GM18519 (cell line): ENCODE measurements around the gene C13orf46.

Experiments used
- ATAC-seq: cut with Tn5 transposase; IDR thresholded peaks from one replicate; pipeline ENCODE4 v1.9.1; 2021; ENCODE audit warnings: mild to moderate bottlenecking, moderate library complexity; ENCODE audit not compliant: unreplicated experiment, low FRiP score

C13orf46 gene

DNA sequence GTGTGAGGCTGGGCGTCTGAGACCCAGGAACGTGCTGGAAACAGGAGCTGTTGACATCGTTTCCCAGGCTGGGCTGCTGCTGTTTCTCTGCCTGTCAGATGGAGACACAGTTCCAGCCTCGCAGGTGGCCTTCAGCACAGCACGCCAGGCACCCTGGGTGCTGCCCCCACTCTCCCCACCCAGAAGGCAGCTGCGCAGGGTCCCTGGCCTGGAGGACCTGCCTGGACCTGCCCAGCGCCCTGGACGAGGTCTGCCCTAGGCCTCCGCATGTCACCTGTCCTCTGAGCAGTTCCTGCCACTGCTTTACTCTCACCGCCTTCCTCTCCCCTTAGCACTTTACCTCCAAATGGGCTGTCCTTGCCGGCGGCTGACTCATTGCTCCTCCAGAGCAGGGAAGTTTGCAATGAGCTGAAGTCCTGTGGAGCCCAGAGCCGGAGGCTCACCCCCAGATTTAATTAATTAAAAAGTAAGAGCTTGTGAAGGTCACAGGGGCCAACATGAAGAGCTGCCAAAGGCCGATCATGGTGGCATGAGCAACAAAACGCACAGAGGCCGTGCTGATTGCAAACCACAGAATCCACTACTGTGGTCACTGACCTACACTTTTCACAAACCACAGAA is 32.2 kb downstream of the C13orf46 start:
- no peak for ATAC-seq

GRCh38 chr13:113939944-113940297 is 34.0 kb downstream of the C13orf46 start:
- no peak for ATAC-seq

- ATAC-seq: no peak
Measured at GRCh38 chr13:113939129-113939943, 34.5 kb downstream of the C13orf46 start.

GRCh38 chr13:113938716-113939115 is 35.2 kb downstream of the C13orf46 start:
- ATAC-seq: no peak

DNA sequence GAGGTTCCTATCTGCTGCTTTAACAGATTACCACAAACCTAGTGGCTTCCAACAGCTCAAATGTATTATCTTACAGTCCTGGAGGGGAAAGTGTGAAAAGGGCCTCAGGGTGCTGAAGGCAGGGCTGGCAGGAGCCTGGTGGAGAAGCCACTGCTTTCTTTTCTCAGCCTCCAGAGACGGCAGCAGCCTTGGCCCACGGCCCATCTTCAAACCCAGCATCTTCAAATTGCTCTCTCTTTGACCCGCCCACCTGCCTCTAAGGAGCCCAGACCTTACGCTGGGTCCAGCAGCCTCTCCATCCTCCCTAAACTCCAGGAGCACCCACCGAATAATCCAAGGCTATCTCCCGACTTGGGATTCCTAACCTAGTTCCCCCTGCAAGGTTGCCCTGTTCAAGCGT is 35.6 kb downstream of the C13orf46 start:
- no peak for ATAC-seq

GRCh38 chr13:113937527-113938180 is 36.2 kb downstream of the C13orf46 start:
- no peak for ATAC-seq

GRCh38 chr13:113937073-113937472 is 36.8 kb downstream of the C13orf46 start:
- ATAC-seq: no peak

DNA sequence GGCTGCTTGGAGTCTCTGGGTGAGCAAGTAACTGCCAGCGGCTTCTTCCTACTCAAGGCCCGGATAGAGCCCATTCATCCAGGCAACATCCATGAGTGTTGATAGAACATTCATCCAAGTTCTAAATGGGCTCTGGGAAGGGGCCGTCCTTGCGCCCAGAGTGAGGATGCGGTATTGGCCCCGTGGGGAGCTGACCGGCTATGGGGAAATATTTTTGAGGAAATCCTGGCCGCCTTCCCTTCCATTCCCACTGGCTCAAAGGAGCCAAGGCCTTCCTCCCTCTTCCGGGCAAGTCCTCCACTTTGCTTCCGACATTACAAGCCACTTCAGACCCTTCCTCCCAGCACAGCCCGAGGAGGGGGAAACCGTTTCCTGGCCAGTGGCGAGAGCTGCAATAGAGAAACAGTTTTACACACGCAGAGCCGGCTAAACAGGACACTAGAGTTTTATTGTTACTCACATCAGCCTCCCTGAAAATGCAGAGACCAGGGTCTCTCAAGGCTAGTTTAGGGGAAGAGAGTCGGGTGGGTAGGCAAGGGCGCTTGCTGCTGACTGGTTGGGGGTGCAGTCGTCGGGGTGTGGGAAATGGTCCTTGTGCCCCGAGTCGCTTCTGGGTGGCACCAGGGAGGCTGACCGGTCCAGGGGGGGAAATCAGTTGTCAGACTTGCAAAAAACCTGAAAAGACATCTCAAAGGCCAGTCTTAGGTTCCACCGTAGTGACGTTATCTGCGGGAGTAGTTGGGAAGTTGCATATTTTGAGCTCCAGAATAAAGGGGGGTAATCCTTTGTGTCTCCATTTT is 37.5 kb downstream of the C13orf46 start:
- ATAC-seq: no peak

DNA sequence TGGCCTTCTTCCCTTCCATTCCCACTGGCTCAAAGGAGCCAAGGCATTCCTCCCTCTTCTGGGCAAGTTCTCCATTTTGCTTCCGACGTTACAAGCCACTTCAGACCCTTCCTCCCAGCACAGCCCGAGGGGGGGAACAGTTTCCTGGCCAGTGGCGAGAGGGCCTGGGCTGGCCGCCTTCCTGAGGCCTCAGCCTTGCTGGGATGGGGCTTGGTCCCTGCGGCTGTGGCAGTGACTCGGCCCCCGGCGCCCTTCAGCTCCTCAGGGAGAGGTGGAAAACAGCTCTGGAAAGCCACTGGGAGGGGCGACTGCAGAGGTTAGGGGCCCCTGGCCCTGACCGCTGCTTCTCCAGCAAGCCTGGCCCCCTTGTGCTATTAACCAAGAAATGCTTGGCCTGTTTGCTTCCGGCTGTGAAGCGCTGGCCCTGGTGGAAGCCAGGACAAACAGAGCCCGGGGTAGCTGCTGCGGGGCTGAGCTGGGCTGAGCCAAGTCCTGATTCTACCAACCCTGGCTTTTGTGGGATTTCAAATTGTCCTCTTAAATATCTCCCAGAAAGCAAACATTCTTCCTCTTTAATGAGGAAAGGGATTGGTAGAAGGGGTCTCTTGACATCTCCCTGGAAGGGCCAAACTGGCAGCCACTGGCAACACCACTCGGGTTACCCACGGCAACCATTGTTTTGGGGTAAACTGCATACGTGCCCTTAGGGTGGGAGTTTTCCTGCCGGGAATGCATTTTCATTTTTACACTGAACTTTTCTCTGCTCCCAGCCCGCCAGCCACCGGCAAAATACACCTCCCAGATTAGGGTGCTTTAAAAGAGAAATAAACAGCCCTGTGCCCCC is 38.7 kb downstream of the C13orf46 start:
- ATAC-seq: no peak

- ATAC-seq: no peak
Measured at GRCh38 chr13:113934576-113934975, 39.3 kb downstream of the C13orf46 start.

- ATAC-seq: no peak
Measured at GRCh38 chr13:113933901-113934300, 40.0 kb downstream of the C13orf46 start.

GRCh38 chr13:113931841-113932459 is 41.9 kb downstream of the C13orf46 start:
- ATAC-seq: no peak

- no peak for ATAC-seq
Measured at GRCh38 chr13:113930671-113931637, 42.9 kb downstream of the C13orf46 start.

GRCh38 chr13:113929628-113930615 is 44.0 kb downstream of the C13orf46 start:
- no peak for ATAC-seq

DNA sequence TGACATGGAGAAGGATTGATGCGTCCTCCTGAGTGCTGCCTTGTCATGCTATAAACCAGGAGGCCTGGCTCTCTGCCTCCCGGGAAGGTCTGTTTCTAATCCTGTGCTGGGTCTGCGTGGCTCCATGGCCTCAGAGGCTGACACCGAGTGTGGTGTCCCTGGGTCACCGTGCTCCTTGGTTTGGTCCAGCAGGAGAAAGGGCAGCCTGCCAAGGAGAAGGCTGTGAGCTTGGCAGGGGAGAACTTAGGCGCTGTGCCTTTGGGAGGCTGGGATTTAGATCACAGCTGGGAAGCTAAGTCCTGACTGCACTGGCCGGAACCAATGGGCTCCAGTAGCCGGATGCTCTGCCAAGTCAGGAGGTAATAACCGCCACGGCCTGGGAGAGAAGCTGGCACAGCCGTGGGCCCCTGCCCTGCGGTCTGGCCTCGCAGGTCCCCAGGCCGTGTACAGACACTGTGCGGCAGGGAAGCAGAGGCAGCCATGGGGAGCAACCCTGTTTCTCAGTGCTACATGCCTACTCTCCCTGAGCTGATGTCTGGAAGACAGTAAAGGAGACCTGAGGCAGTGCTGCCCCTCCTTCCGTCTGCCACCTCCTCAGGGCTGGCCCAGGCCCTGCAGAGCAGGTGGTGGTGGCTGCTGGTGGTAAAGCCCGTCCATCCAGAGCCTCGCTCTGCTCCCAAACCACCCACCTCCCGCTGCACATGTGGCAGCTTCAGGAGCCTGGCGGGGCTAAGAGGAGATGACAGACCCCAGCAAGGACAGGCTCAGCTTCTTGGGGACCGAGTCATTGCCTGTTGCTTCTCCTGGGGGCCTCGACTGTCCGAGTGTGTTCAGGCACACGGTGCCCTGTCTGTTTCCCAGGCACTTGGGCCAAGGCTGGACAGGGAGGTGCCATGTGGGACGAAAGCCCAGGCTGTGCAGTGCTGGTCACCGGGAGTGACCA is 44.9 kb downstream of the C13orf46 start:
- ATAC-seq: no peak
